Measurements from ENCODE around the gene GPR39. TPM values are rescaled to one million over a fixed set of nuclear protein-coding genes. Genes with fewer than 3 reads are reported as not detected.
A peak's percentile ranks its signal among the peaks of the same experiment; 100 is the strongest.

The GPR39 gene
- total RNA-seq, 2 donors from 2014 or later: 7.3 to 9.6 TPM

- H3K36me3 ChIP-seq (replicated peaks in 1 of 2; ENCODE audit: insufficient read depth in 1 of 2, low read depth in 2 of 2): no peaks in the 10 kb centered on the region
- 49 to 88% methylated on average over 12 of the region's 12 CpGs for WGBS, 2 donors
- H3K9me3 ChIP-seq: no peaks in the 10 kb centered on the region
- H3K4me1 ChIP-seq: peaks cover 5% of the 10 kb centered on the region
- DNase-seq (peak in 3 of 4 donors; percentile 20 to 36 (median 32)), ATAC-seq (peak; percentile 88)
- no peak overlapping the region for H3K27ac ChIP-seq
- no peaks in the 10 kb centered on the region for H3K27me3 ChIP-seq
- intact Hi-C loops (cut with DNase I): no loop called here
- TF ChIP-seq CTCF (IDR thresholded peaks at IDR 0.05) (peak in 5 of 7 experiments; percentile 15 to 72 (median 52)), POLR2A (IDR thresholded peaks at IDR 0.05) (no peak)
- H3K4me3 ChIP-seq: no peak overlapping the region
These were observed 234.8 kb downstream of the GPR39 start for GRCh38 chr2:132651115-132652045.

- intact Hi-C loops (cut with DNase I): no loop called here
These were observed 235.9 kb downstream of the GPR39 start for GRCh38 chr2:132652474-132652873.

GRCh38 chr2:132654335-132654734, 237.7 kb downstream of the GPR39 start:
- no peak overlapping the region for H3K27ac ChIP-seq
- DNase-seq (no peak), ATAC-seq (no peak)
- intact Hi-C loops (cut with DNase I): no loop called here
- no peaks in the 10 kb centered on the region for H3K27me3 ChIP-seq
- 70 to 91% methylated on average over 4 of the region's 4 CpGs for WGBS, 2 donors
- H3K36me3 ChIP-seq (replicated peaks in 1 of 2; ENCODE audit: insufficient read depth in 1 of 2, low read depth in 2 of 2): no peaks in the 10 kb centered on the region
- no peaks in the 10 kb centered on the region for H3K9me3 ChIP-seq
- H3K4me1 ChIP-seq: peaks cover 5% of the 10 kb centered on the region
- H3K4me3 ChIP-seq: no peak overlapping the region
- TF ChIP-seq POLR2A (IDR thresholded peaks at IDR 0.05) (no peak), CTCF (IDR thresholded peaks at IDR 0.05) (no peak)

More at GRCh38 chr2:132652474-132652873, 235.9 kb downstream of the GPR39 start:
- H3K36me3 ChIP-seq (replicated peaks in 1 of 2; ENCODE audit: insufficient read depth in 1 of 2, low read depth in 2 of 2): no peaks in the 10 kb centered on the region
- no peaks in the 10 kb centered on the region for H3K27me3 ChIP-seq
- H3K27ac ChIP-seq: no peak overlapping the region
- H3K9me3 ChIP-seq: no peaks in the 10 kb centered on the region
- DNase-seq (no peak), ATAC-seq (no peak)
- WGBS, 2 donors: 74 to 83% methylated on average over 8 of the region's 8 CpGs
- TF ChIP-seq POLR2A (IDR thresholded peaks at IDR 0.05) (no peak), CTCF (IDR thresholded peaks at IDR 0.05) (no peak)
- peaks cover 5% of the 10 kb centered on the region for H3K4me1 ChIP-seq
- H3K4me3 ChIP-seq: no peak overlapping the region

- peaks cover 5% of the 10 kb centered on the region for H3K4me1 ChIP-seq
- WGBS, 2 donors: 89 to 97% methylated on average over 7 of the region's 7 CpGs
These were observed 238.4 kb downstream of the GPR39 start for GRCh38 chr2:132654968-132655367.

More at GRCh38 chr2:132654968-132655367, 238.4 kb downstream of the GPR39 start:
- H3K4me3 ChIP-seq: no peak overlapping the region
- no peak overlapping the region for H3K27ac ChIP-seq
- no peak for DNase-seq
- no peak for ATAC-seq
- H3K36me3 ChIP-seq (replicated peaks in 1 of 2; ENCODE audit: insufficient read depth in 1 of 2, low read depth in 2 of 2): no peaks in the 10 kb centered on the region
- H3K9me3 ChIP-seq: no peaks in the 10 kb centered on the region
- TF ChIP-seq CTCF (IDR thresholded peaks at IDR 0.05) (no peak), POLR2A (IDR thresholded peaks at IDR 0.05) (no peak)
- no peaks in the 10 kb centered on the region for H3K27me3 ChIP-seq
- intact Hi-C loops (cut with DNase I): no loop called here

Data from body of pancreas (tissue), 4 donors.